GM23338 (cell line): Measurements from ENCODE around the gene PDXK. TPM values are rescaled to one million over a fixed set of nuclear protein-coding genes. Genes with fewer than 3 reads are reported as not detected.

Source experiments
- ATAC-seq: fragments of 200-7000 bp; cut with Tn5 transposase; 3 replicates; pipeline ENCODE4 v1.9.1; 2020
- DNase-seq: peaks from one replicate; pipeline ENCODE4 v3.0.0-alpha.2; 2015; ENCODE audit warnings: low spot score
- H2AFZ ChIP-seq: fragments of 200-600 bp; sonication (generic); 2 replicates; pipeline ENCODE4 v1.8.0; 2016; ENCODE audit warnings: antibody characterized with exemption, mild to moderate bottlenecking, moderate library complexity
- H3F3A ChIP-seq: fragments of 200-600 bp; sonication (generic); replicated peaks from 2 replicates; pipeline ENCODE4 v1.8.0; 2017; ENCODE audit warnings: antibody characterized with exemption, mixed run types, low read depth
- H3K27ac ChIP-seq: fragments of 200-600 bp; sonication (generic); 2 replicates; pipeline ENCODE4 v1.6.1; 2016; ENCODE audit warnings: low read depth
- H3K27me3 ChIP-seq: fragments of 200-600 bp; sonication (generic); 2 replicates; pipeline ENCODE4 v1.8.0; 2016; ENCODE audit warnings: mild to moderate bottlenecking, mixed run types, moderate library complexity; ENCODE audit not compliant: insufficient read depth
- H3K36me3 ChIP-seq: fragments of 200-600 bp; sonication (generic); 2 replicates; pipeline ENCODE4 v1.8.0; 2016; ENCODE audit warnings: mild to moderate bottlenecking; ENCODE audit not compliant: insufficient read depth
- H3K4me1 ChIP-seq: fragments of 200-600 bp; sonication (generic); 2 replicates; pipeline ENCODE4 v1.8.0; 2016; ENCODE audit warnings: mild to moderate bottlenecking, moderate library complexity; ENCODE audit not compliant: insufficient read depth
- H3K4me2 ChIP-seq: fragments of 200-600 bp; sonication (generic); 2 replicates; pipeline ENCODE4 v1.7.1; 2017; ENCODE audit warnings: mixed run types
- H3K4me3 ChIP-seq: fragments of 200-600 bp; sonication (generic); 2 replicates; pipeline ENCODE4 v1.6.1; 2016; ENCODE audit warnings: mixed run types
- H3K79me2 ChIP-seq: fragments of 200-600 bp; sonication (generic); replicated peaks from 2 replicates; pipeline ENCODE4 v1.8.0; 2017; ENCODE audit warnings: mild to moderate bottlenecking; ENCODE audit not compliant: insufficient read depth
- H3K9me2 ChIP-seq: fragments of 200-600 bp; sonication (generic); 2 replicates; pipeline ENCODE4 v1.8.0; 2017; ENCODE audit not compliant: insufficient read depth
- H4K20me1 ChIP-seq: fragments of 200-600 bp; sonication (generic); replicated peaks from 2 replicates; pipeline ENCODE4 v1.8.0; 2017; ENCODE audit warnings: mild to moderate bottlenecking; ENCODE audit not compliant: insufficient read depth
- H3K27ac Mint-ChIP-seq: 2 replicates; pipeline ENCODE4 v1.8.0; 2020; ENCODE audit warnings: inconsistent platforms, mild to moderate bottlenecking, moderate library complexity, mixed read lengths
- H3K27me3 Mint-ChIP-seq: 3 replicates; pipeline ENCODE4 v1.8.0; 2022; ENCODE audit warnings: low read depth, mild to moderate bottlenecking, moderate library complexity, mixed read lengths, inconsistent platforms; ENCODE audit not compliant: insufficient read depth, poor library complexity
- H3K36me3 Mint-ChIP-seq: 3 replicates; pipeline ENCODE4 v1.8.0; 2021; ENCODE audit warnings: low read depth, mild to moderate bottlenecking, inconsistent platforms, moderate library complexity, mixed read lengths
- H3K4me1 Mint-ChIP-seq: 3 replicates; pipeline ENCODE4 v1.8.0; 2020; ENCODE audit warnings: mild to moderate bottlenecking, inconsistent platforms, mixed read lengths
- H3K4me3 Mint-ChIP-seq: 3 replicates; pipeline ENCODE4 v1.8.0; 2021; ENCODE audit warnings: moderate library complexity, mild to moderate bottlenecking, inconsistent platforms, mixed read lengths
- H3K9me3 Mint-ChIP-seq: 3 replicates; pipeline ENCODE4 v1.8.0; 2020; ENCODE audit warnings: moderate library complexity, mild to moderate bottlenecking, inconsistent platforms, mixed read lengths
- CREB1 ChIP-seq: fragments of 250-450 bp; sonication (Bioruptor Pico); IDR thresholded peaks from 2 replicates; pipeline ENCODE4 v1.5.0; 2020; ENCODE audit warnings: low read depth, mild to moderate bottlenecking, moderate library complexity
- POLR2AphosphoS5 ChIP-seq: IDR thresholded peaks from 2 replicates; pipeline ENCODE4 v1.6.1; 2016; ENCODE audit warnings: antibody characterized with exemption, low read depth
- polyA plus RNA-seq: library from polyadenylated mRNA; unstranded; fragments of >200 nt; fragmentation: Nextera tagmentation; extraction: Ambion mirVana; gene quantifications from 2 replicates; pipeline ENCODE4 v1.2.1, GENCODE V29; 2016
- small RNA-seq: library from RNA; depleted of rRNA; stranded (forward); fragments of <200 nt; gene quantifications from one replicate; pipeline ENCODE3, GENCODE V24; 2014; ENCODE audit warnings: low replicate concordance
- total RNA-seq: library from RNA; depleted of rRNA; stranded (reverse); fragments of >200 nt; shearing (Covaris generic); gene quantifications from 2 replicates; pipeline ENCODE4 v1.2.3, GENCODE V29; 2014; rRNA removed
- TF ChIP-seq, protein P1 (sequence below): fragments of 250-450 bp; sonication (Bioruptor Pico); IDR thresholded peaks from 2 replicates; pipeline ENCODE4 v1.5.0; 2020; ENCODE audit warnings: mild to moderate bottlenecking, moderate library complexity
- TF ChIP-seq, protein P2 (sequence below): IDR thresholded peaks from one replicate; pipeline ENCODE4 v1.6.1; 2018; ENCODE audit warnings: antibody characterized with exemption; ENCODE audit not compliant: unreplicated experiment

The PDXK gene
- total and polyA plus RNA-seq, 2 experiments from 2014 or later, result 53.2 to 66.3 TPM

DNA sequence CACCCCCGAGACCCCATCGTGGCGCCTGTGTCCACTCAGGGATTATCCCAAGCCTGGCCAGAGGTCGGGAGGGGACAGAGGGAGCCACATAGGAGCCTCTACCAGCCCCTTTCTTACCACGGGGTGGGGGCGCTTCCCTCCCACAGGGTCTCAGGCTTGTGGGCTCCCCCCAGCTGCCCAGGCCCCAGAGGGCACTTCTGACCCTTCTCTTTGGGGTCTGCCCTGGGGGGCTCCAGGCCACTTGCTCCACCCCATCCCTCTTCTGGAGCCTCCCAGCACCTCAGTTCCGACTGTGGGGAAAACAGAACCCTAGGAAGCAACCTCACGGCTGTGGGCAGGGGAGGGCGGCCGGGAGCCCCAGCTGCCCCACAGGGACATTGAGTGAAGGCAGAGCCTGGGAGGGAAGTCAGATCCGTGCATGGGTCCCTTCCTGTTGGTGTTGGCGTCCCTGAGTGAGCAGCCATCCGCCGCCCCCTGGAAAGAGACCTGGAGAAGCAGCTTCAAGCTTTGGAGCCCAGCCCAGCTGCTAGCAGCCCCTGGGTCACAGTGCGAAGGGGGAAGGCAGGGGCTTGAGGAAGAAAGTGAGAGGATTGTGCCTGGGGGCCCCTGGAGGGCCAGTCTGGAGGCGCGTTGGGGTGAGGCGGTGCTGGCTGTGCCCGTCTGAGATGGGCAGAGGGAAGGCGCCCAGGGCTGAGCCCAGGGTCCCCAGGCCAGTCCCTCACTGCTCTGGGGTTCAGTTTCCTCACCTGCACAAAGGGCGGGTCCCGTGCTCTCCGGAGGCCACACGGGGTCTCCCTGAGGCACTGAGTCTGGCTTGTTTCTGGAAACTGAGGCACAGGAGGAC is 92.6 kb downstream of the PDXK start:
- Mint-ChIP-seq H3K4me1 (peaks cover 13% of the 10 kb centered on the region), H3K27me3 (peaks cover 16% of the 10 kb centered on the region), H3K27ac (no peak overlapping the region), H3K4me3 (no peak overlapping the region), H3K9me3 (no peaks in the 10 kb centered on the region), H3K36me3 (no peaks in the 10 kb centered on the region)
- TF ChIP-seq, protein P1, sequence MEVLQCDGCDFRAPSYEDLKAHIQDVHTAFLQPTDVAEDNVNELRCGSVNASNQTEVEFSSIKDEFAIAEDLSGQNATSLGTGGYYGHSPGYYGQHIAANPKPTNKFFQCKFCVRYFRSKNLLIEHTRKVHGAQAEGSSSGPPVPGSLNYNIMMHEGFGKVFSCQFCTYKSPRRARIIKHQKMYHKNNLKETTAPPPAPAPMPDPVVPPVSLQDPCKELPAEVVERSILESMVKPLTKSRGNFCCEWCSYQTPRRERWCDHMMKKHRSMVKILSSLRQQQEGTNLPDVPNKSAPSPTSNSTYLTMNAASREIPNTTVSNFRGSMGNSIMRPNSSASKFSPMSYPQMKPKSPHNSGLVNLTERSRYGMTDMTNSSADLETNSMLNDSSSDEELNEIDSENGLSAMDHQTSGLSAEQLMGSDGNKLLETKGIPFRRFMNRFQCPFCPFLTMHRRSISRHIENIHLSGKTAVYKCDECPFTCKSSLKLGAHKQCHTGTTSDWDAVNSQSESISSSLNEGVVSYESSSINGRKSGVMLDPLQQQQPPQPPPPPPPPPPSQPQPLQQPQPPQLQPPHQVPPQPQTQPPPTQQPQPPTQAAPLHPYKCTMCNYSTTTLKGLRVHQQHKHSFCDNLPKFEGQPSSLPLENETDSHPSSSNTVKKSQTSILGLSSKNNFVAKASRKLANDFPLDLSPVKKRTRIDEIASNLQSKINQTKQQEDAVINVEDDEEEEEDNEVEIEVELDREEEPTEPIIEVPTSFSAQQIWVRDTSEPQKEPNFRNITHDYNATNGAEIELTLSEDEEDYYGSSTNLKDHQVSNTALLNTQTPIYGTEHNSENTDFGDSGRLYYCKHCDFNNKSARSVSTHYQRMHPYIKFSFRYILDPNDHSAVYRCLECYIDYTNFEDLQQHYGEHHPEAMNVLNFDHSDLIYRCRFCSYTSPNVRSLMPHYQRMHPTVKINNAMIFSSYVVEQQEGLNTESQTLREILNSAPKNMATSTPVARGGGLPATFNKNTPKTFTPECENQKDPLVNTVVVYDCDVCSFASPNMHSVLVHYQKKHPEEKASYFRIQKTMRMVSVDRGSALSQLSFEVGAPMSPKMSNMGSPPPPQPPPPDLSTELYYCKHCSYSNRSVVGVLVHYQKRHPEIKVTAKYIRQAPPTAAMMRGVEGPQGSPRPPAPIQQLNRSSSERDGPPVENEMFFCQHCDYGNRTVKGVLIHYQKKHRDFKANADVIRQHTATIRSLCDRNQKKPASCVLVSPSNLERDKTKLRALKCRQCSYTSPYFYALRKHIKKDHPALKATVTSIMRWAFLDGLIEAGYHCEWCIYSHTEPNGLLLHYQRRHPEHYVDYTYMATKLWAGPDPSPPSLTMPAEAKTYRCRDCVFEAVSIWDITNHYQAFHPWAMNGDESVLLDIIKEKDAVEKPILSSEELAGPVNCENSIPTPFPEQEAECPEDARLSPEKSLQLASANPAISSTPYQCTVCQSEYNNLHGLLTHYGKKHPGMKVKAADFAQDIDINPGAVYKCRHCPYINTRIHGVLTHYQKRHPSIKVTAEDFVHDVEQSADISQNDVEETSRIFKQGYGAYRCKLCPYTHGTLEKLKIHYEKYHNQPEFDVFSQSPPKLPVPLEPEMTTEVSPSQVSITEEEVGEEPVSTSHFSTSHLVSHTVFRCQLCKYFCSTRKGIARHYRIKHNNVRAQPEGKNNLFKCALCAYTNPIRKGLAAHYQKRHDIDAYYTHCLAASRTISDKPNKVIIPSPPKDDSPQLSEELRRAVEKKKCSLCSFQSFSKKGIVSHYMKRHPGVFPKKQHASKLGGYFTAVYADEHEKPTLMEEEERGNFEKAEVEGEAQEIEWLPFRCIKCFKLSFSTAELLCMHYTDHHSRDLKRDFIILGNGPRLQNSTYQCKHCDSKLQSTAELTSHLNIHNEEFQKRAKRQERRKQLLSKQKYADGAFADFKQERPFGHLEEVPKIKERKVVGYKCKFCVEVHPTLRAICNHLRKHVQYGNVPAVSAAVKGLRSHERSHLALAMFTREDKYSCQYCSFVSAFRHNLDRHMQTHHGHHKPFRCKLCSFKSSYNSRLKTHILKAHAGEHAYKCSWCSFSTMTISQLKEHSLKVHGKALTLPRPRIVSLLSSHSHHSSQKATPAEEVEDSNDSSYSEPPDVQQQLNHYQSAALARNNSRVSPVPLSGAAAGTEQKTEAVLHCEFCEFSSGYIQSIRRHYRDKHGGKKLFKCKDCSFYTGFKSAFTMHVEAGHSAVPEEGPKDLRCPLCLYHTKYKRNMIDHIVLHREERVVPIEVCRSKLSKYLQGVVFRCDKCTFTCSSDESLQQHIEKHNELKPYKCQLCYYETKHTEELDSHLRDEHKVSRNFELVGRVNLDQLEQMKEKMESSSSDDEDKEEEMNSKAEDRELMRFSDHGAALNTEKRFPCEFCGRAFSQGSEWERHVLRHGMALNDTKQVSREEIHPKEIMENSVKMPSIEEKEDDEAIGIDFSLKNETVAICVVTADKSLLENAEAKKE (CRISPR knock-in tag), result no peak
- TF ChIP-seq CREB1 (CRISPR knock-in tag), result no peak
- TF ChIP-seq POLR2AphosphoS5, result no peak
- TF ChIP-seq, protein P2, sequence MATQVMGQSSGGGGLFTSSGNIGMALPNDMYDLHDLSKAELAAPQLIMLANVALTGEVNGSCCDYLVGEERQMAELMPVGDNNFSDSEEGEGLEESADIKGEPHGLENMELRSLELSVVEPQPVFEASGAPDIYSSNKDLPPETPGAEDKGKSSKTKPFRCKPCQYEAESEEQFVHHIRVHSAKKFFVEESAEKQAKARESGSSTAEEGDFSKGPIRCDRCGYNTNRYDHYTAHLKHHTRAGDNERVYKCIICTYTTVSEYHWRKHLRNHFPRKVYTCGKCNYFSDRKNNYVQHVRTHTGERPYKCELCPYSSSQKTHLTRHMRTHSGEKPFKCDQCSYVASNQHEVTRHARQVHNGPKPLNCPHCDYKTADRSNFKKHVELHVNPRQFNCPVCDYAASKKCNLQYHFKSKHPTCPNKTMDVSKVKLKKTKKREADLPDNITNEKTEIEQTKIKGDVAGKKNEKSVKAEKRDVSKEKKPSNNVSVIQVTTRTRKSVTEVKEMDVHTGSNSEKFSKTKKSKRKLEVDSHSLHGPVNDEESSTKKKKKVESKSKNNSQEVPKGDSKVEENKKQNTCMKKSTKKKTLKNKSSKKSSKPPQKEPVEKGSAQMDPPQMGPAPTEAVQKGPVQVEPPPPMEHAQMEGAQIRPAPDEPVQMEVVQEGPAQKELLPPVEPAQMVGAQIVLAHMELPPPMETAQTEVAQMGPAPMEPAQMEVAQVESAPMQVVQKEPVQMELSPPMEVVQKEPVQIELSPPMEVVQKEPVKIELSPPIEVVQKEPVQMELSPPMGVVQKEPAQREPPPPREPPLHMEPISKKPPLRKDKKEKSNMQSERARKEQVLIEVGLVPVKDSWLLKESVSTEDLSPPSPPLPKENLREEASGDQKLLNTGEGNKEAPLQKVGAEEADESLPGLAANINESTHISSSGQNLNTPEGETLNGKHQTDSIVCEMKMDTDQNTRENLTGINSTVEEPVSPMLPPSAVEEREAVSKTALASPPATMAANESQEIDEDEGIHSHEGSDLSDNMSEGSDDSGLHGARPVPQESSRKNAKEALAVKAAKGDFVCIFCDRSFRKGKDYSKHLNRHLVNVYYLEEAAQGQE, result no peak
- Histone ChIP-seq H3K4me2 (no peak overlapping the region; the same call in 1 of the 2 replicates), H3K27ac (no peak overlapping the region), H3K36me3 (no peaks in the 10 kb centered on the region), H3F3A (peaks cover 6% of the 10 kb centered on the region; the same call in 1 of the 2 replicates), H3K27me3 (no peaks in the 10 kb centered on the region), H4K20me1 (no peaks in the 10 kb centered on the region), H3K9me2 (no peaks in the 10 kb centered on the region), H3K79me2 (no peaks in the 10 kb centered on the region), H2AFZ (no peak overlapping the region), H3K4me3 (no peak overlapping the region), H3K4me1 (peaks cover 7% of the 10 kb centered on the region)
- no peak for DNase-seq
- ATAC-seq, result no peak

Small RNAs within 50 kb of the gene (small RNA-seq; reads per million reads assigned to genes)
- not detected for gene AP001052.1

Other genes starting within 250 kb of the PDXK start
- 2.0 and 2.3 TPM in 2 replicates for gene HSF2BP, start 59.6 kb upstream of the PDXK start, total RNA-seq
- gene HSF2BP, start 59.6 kb upstream of the PDXK start, polyA plus RNA-seq, result 0.78 and 0.82 TPM in 2 replicates
- 91.7 and 95.7 TPM in 2 replicates for gene RRP1B, start 59.6 kb upstream of the PDXK start, total RNA-seq
- gene RRP1B, start 59.6 kb upstream of the PDXK start, polyA plus RNA-seq, result 54.0 and 54.8 TPM in 2 replicates
- 10.0 and 10.1 TPM in 2 replicates for gene CSTB, start 57.2 kb downstream of the PDXK start, total RNA-seq
- gene CSTB, start 57.2 kb downstream of the PDXK start, polyA plus RNA-seq, result 142 and 147 TPM in 2 replicates
- 54.6 and 63.5 TPM in 2 replicates for gene RRP1, start 70.4 kb downstream of the PDXK start, total RNA-seq
- 33.2 and 36.5 TPM in 2 replicates for gene RRP1, start 70.4 kb downstream of the PDXK start, polyA plus RNA-seq
- gene AGPAT3, start 146.1 kb downstream of the PDXK start, total RNA-seq, result 4.4 and 6.1 TPM in 2 replicates
- 1.1 and 2.1 TPM in 2 replicates for gene AGPAT3, start 146.1 kb downstream of the PDXK start, polyA plus RNA-seq